Ishikawa (cell line): Measurements from ENCODE around the gene GDI2.

Experiments
- TF ChIP-seq, protein P1 (sequence below): IDR thresholded peaks from 2 replicates; pipeline ENCODE4 v1.6.1; 2012

The GDI2 gene

GRCh38 chr10:5719546-5719945, 93.7 kb downstream of the GDI2 start:
- TF ChIP-seq, protein P1, sequence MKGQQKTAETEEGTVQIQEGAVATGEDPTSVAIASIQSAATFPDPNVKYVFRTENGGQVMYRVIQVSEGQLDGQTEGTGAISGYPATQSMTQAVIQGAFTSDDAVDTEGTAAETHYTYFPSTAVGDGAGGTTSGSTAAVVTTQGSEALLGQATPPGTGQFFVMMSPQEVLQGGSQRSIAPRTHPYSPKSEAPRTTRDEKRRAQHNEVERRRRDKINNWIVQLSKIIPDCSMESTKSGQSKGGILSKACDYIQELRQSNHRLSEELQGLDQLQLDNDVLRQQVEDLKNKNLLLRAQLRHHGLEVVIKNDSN: no peak
